ENCODE data around the gene ZNF569. TPM values are rescaled to one million over a fixed set of nuclear protein-coding genes. Genes with fewer than 3 reads are reported as not detected.

The ZNF569 gene
- total and polyA plus RNA-seq, 2 of the 8 experiments (the other 6 are each of a cell fraction or from before 2014, with no cell fraction given), result 2.4 to 10.5 TPM

DNA sequence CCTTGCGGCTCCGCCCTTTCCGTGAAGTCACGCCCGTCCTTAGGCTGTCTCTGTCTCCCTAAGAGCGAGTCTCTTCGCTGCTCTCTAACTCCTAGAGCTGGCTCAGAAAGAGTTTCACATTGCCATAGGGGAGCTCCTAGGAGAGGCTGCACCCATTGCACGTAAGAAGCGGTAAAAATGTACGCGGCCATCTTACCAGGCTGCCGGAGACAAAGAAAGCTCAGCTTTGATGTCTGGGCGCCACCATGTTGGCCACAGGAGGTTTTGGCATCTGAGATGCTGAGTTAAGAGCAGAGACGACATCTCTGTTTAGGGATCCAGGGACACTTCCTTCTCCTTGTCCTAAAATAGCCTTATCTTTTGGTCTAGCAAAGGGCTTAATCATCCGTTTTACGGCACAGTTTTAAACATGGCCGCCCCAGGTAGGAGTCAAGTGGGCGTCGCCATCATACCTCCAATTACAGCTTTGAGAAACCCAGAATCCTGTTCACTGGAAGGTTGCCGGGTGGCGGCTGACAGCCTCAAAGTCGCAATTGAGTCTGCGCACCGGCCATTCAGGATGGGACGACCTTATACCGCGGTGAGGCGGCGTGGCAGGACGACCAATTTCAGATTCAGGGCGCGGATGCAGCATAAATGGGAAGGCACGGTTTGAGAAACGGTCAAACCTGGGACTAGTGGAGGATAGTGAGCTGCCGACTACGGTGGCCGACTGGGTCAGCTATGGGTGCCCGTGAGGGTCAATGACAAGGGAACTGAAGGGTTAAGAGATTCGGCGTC lies 39.3 kb upstream of the ZNF569 start, which contains the start of gene ZNF793 (continued):
- TF ChIP-seq, protein P1, sequence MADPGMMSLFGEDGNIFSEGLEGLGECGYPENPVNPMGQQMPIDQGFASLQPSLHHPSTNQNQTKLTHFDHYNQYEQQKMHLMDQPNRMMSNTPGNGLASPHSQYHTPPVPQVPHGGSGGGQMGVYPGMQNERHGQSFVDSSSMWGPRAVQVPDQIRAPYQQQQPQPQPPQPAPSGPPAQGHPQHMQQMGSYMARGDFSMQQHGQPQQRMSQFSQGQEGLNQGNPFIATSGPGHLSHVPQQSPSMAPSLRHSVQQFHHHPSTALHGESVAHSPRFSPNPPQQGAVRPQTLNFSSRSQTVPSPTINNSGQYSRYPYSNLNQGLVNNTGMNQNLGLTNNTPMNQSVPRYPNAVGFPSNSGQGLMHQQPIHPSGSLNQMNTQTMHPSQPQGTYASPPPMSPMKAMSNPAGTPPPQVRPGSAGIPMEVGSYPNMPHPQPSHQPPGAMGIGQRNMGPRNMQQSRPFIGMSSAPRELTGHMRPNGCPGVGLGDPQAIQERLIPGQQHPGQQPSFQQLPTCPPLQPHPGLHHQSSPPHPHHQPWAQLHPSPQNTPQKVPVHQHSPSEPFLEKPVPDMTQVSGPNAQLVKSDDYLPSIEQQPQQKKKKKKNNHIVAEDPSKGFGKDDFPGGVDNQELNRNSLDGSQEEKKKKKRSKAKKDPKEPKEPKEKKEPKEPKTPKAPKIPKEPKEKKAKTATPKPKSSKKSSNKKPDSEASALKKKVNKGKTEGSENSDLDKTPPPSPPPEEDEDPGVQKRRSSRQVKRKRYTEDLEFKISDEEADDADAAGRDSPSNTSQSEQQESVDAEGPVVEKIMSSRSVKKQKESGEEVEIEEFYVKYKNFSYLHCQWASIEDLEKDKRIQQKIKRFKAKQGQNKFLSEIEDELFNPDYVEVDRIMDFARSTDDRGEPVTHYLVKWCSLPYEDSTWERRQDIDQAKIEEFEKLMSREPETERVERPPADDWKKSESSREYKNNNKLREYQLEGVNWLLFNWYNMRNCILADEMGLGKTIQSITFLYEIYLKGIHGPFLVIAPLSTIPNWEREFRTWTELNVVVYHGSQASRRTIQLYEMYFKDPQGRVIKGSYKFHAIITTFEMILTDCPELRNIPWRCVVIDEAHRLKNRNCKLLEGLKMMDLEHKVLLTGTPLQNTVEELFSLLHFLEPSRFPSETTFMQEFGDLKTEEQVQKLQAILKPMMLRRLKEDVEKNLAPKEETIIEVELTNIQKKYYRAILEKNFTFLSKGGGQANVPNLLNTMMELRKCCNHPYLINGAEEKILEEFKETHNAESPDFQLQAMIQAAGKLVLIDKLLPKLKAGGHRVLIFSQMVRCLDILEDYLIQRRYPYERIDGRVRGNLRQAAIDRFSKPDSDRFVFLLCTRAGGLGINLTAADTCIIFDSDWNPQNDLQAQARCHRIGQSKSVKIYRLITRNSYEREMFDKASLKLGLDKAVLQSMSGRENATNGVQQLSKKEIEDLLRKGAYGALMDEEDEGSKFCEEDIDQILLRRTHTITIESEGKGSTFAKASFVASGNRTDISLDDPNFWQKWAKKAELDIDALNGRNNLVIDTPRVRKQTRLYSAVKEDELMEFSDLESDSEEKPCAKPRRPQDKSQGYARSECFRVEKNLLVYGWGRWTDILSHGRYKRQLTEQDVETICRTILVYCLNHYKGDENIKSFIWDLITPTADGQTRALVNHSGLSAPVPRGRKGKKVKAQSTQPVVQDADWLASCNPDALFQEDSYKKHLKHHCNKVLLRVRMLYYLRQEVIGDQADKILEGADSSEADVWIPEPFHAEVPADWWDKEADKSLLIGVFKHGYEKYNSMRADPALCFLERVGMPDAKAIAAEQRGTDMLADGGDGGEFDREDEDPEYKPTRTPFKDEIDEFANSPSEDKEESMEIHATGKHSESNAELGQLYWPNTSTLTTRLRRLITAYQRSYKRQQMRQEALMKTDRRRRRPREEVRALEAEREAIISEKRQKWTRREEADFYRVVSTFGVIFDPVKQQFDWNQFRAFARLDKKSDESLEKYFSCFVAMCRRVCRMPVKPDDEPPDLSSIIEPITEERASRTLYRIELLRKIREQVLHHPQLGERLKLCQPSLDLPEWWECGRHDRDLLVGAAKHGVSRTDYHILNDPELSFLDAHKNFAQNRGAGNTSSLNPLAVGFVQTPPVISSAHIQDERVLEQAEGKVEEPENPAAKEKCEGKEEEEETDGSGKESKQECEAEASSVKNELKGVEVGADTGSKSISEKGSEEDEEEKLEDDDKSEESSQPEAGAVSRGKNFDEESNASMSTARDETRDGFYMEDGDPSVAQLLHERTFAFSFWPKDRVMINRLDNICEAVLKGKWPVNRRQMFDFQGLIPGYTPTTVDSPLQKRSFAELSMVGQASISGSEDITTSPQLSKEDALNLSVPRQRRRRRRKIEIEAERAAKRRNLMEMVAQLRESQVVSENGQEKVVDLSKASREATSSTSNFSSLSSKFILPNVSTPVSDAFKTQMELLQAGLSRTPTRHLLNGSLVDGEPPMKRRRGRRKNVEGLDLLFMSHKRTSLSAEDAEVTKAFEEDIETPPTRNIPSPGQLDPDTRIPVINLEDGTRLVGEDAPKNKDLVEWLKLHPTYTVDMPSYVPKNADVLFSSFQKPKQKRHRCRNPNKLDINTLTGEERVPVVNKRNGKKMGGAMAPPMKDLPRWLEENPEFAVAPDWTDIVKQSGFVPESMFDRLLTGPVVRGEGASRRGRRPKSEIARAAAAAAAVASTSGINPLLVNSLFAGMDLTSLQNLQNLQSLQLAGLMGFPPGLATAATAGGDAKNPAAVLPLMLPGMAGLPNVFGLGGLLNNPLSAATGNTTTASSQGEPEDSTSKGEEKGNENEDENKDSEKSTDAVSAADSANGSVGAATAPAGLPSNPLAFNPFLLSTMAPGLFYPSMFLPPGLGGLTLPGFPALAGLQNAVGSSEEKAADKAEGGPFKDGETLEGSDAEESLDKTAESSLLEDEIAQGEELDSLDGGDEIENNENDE (IDR thresholded peaks at IDR 0.05; ENCODE audit: insufficient replicate concordance, low read length), result no peak
- TF ChIP-seq SP4 (IDR thresholded peaks at IDR 0.05; ENCODE audit: low read length) (peak; percentile 62; the same call in 1 of the 2 replicates), HDAC6 (IDR thresholded peaks at IDR 0.05; ENCODE audit: low read depth, low read length) (no peak), SIRT6 (IDR thresholded peaks at IDR 0.05; ENCODE audit: low read length) (no peak), CREB1 (IDR thresholded peaks at IDR 0.05) (0 out of 2 replicates have a peak, but pooled peaks have one; percentile 25), KDM1A (IDR thresholded peaks at IDR 0.05; ENCODE audit: borderline replicate concordance, low read length) (no peak)
- TF ChIP-seq, protein P2, sequence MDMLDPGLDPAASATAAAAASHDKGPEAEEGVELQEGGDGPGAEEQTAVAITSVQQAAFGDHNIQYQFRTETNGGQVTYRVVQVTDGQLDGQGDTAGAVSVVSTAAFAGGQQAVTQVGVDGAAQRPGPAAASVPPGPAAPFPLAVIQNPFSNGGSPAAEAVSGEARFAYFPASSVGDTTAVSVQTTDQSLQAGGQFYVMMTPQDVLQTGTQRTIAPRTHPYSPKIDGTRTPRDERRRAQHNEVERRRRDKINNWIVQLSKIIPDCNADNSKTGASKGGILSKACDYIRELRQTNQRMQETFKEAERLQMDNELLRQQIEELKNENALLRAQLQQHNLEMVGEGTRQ (IDR thresholded peaks at IDR 0.05; ENCODE audit: low read length), result no peak; the same call in 1 of the 2 replicates

Measured in H1 (cell line).